NCI-H2227 (cell line): ENCODE results near the gene WDR81.
"Not testable (repeated sequence)": the region's sequence is repeated elsewhere in the genome, so short reads cannot be mapped to it uniquely, and the experiment has no call there.

Experiments used
- DNase-seq: peaks from one replicate; lab custom pipeline; 2025; ENCODE audit not compliant: unreplicated experiment; lab: John Stamatoyannopoulos, UW

The WDR81 gene

GRCh38 chr17:1730326-1731193, 6.1 kb downstream of the WDR81 start:
- peak; percentile 70 for DNase-seq

GRCh38 chr17:1731194-1731506, 6.6 kb downstream of the WDR81 start:
- DNase-seq: no peak

GRCh38 chr17:1732241-1732832, 7.8 kb downstream of the WDR81 start:
- no peak for DNase-seq

- DNase-seq: no peak
These were observed 8.4 kb downstream of the WDR81 start for GRCh38 chr17:1732833-1733321.

GRCh38 chr17:1733759-1734158, 9.3 kb downstream of the WDR81 start:
- no peak for DNase-seq

GRCh38 chr17:1735418-1735817, 10.9 kb downstream of the WDR81 start:
- no peak for DNase-seq

GRCh38 chr17:1735834-1736347, 11.4 kb downstream of the WDR81 start:
- DNase-seq: no peak

GRCh38 chr17:1736348-1737281, 12.1 kb downstream of the WDR81 start:
- DNase-seq: no peak

- no peak for DNase-seq
These were observed 13.2 kb downstream of the WDR81 start for GRCh38 chr17:1737531-1738291.

- not testable (repeated sequence) for DNase-seq
These were observed 17.4 kb downstream of the WDR81 start for GRCh38 chr17:1741899-1742298.

- no peak for DNase-seq
These were observed 18.0 kb downstream of the WDR81 start, which contains the start of gene SERPINF2 for GRCh38 chr17:1742371-1743087. TSS of gene SERPINF2 (plus strand) at chr17:1742871. CDS start at chr17:1744996, 2,125 bp downstream.

- no peak for DNase-seq
These were observed 18.6 kb downstream of the WDR81 start for GRCh38 chr17:1743088-1743439.

GRCh38 chr17:1744551-1745512, 20.3 kb downstream of the WDR81 start:
- no peak for DNase-seq

GRCh38 chr17:1745513-1746020, 21.1 kb downstream of the WDR81 start:
- no peak for DNase-seq

GRCh38 chr17:1746975-1747543, 22.6 kb downstream of the WDR81 start:
- no peak for DNase-seq

- DNase-seq: no peak
These were observed 26.1 kb downstream of the WDR81 start for GRCh38 chr17:1750628-1751027.

- DNase-seq: no peak
These were observed 28.1 kb downstream of the WDR81 start for GRCh38 chr17:1752425-1753262.
